Stimulated activated CD8-positive, alpha-beta memory T cell treated with anti-CD3 and anti-CD28 coated beads, Interleukin-2, amount 100 ng/mL, for 1 hour (primary cell): Measurements from ENCODE around the gene ALKBH8.
A peak's percentile ranks its signal among the peaks of the same experiment; 100 is the strongest.
"Not testable (repeated sequence)": the region's sequence is repeated elsewhere in the genome, so short reads cannot be mapped to it uniquely, and the experiment has no call there.

Experiments used
- DNase-seq, 2 donors: peaks; one replicate each; pipeline ENCODE4 v3.0.0-alpha.2; 2020; ENCODE audit warnings: low read depth in 2 of 2

Gene ALKBH8

GRCh38 chr11:107576497-107577345 lies 11.2 kb upstream of the ALKBH8 start:
- peak in 1 of 2 donors; percentile 25 for DNase-seq

- DNase-seq: no peak
Observed at GRCh38 chr11:107573438-107573837, 7.9 kb upstream of the ALKBH8 start.

- no peak for DNase-seq
Observed at GRCh38 chr11:107570015-107570414, 4.5 kb upstream of the ALKBH8 start.

GRCh38 chr11:107567739-107568335 lies 2.3 kb upstream of the ALKBH8 start:
- no peak for DNase-seq

GRCh38 chr11:107566569-107566968 lies 1.0 kb upstream of the ALKBH8 start:
- no peak for DNase-seq

- not testable (repeated sequence) for DNase-seq
Observed at GRCh38 chr11:107565955-107566501, 493 bp upstream of the ALKBH8 start.

GRCh38 chr11:107564877-107565218 lies 687 bp downstream of the ALKBH8 start:
- DNase-seq: no peak

- no peak for DNase-seq
Observed at GRCh38 chr11:107563702-107564101, 1.8 kb downstream of the ALKBH8 start.

- no peak for DNase-seq
Observed at GRCh38 chr11:107562647-107563208, 2.8 kb downstream of the ALKBH8 start.

- DNase-seq: no peak
Observed at GRCh38 chr11:107561688-107562087, 3.8 kb downstream of the ALKBH8 start.

GRCh38 chr11:107550304-107550703 lies 15.2 kb downstream of the ALKBH8 start:
- DNase-seq: no peak

GRCh38 chr11:107549954-107550285 lies 15.6 kb downstream of the ALKBH8 start:
- no peak for DNase-seq

GRCh38 chr11:107549253-107549953 lies 16.1 kb downstream of the ALKBH8 start:
- DNase-seq: no peak

- no peak for DNase-seq
Observed at GRCh38 chr11:107547961-107548360, 17.6 kb downstream of the ALKBH8 start.

- no peak for DNase-seq
Observed at GRCh38 chr11:107545101-107545514, 20.4 kb downstream of the ALKBH8 start.

GRCh38 chr11:107538821-107539220 lies 26.7 kb downstream of the ALKBH8 start:
- no peak for DNase-seq

- no peak for DNase-seq
Observed at GRCh38 chr11:107538239-107538638, 27.3 kb downstream of the ALKBH8 start.

- DNase-seq: not testable (repeated sequence)
Observed at GRCh38 chr11:107537155-107537554, 28.4 kb downstream of the ALKBH8 start.

GRCh38 chr11:107526197-107526596 lies 39.3 kb downstream of the ALKBH8 start:
- no peak for DNase-seq

GRCh38 chr11:107508858-107509244 lies 56.7 kb downstream of the ALKBH8 start:
- no peak for DNase-seq

GRCh38 chr11:107508201-107508857 lies 57.2 kb downstream of the ALKBH8 start:
- no peak for DNase-seq
